OCI-LY3 (cell line): ENCODE results near the gene HS3ST6.

Experiments
- H2AFZ ChIP-seq: fragments of 200-600, 300-600 bp; shearing (Covaris generic); 2 replicates; pipeline ENCODE4 v1.6.0; 2014; ENCODE audit warnings: antibody characterized with exemption, low read depth, low read length
- H3K27ac ChIP-seq: fragments of 200-600, 300-600 bp; sonication (generic); 2 replicates; pipeline ENCODE4 v1.5.1; 2014; ENCODE audit warnings: mild to moderate bottlenecking, low read length, moderate library complexity, mixed read lengths
- H3K27me3 ChIP-seq: fragments of 200-600, 300-600 bp; sonication (generic); 2 replicates; pipeline ENCODE4 v1.6.1; 2014; ENCODE audit warnings: low read depth, low read length, mixed read lengths
- H3K36me3 ChIP-seq: fragments of 200-600, 300-600 bp; sonication (generic); replicated peaks from 2 replicates; pipeline ENCODE3; 2014; ENCODE audit warnings: low read depth, low read length, mixed read lengths
- H3K4me1 ChIP-seq: fragments of 300-600, 200-600 bp; sonication (generic); 2 replicates; pipeline ENCODE4 v1.6.1; 2014; ENCODE audit warnings: low read length, mixed read lengths
- H3K4me2 ChIP-seq: fragments of 200-600, 300-600 bp; sonication (generic); 2 replicates; pipeline ENCODE4 v1.6.1; 2014; ENCODE audit warnings: low read length, mixed read lengths
- H3K4me3 ChIP-seq: fragments of 300-600, 200-600 bp; sonication (generic); 2 replicates; pipeline ENCODE4 v1.5.1; 2014; ENCODE audit warnings: antibody characterized with exemption, mild to moderate bottlenecking, low read length, moderate library complexity
- H3K79me2 ChIP-seq: fragments of 300-600, 200-600 bp; shearing (Covaris generic); 2 replicates; pipeline ENCODE4 v1.6.1; 2014; ENCODE audit warnings: mild to moderate bottlenecking, low read length, mixed read lengths
- H3K9ac ChIP-seq: fragments of 300-600, 200-600 bp; shearing (Covaris generic); 2 replicates; pipeline ENCODE4 v1.6.0; 2014; ENCODE audit warnings: mild to moderate bottlenecking, low read length, moderate library complexity
- H3K9me3 ChIP-seq: fragments of 200-600, 300-600 bp; shearing (Covaris generic); 2 replicates; pipeline ENCODE4 v1.6.1; 2014; ENCODE audit warnings: low read length, mixed read lengths; ENCODE audit not compliant: insufficient read depth
- H4K20me1 ChIP-seq: fragments of 200-600, 300-600 bp; sonication (generic); 2 replicates; pipeline ENCODE4 v1.6.1; 2016; ENCODE audit warnings: low read length, mixed read lengths; ENCODE audit not compliant: insufficient read depth
- EZH2phosphoT487 ChIP-seq: fragments of 200-600 bp; shearing (Covaris generic); IDR thresholded peaks from 2 replicates; pipeline ENCODE4 v1.6.1; 2018; ENCODE audit warnings: antibody characterized with exemption, mixed run types, low read depth
- TF ChIP-seq, protein P1 (sequence below): fragments of 200-600, 300-600 bp; sonication (generic); IDR thresholded peaks from 2 replicates; pipeline ENCODE4 v1.5.1; 2014; ENCODE audit warnings: antibody characterized with exemption, low read length, low read depth

The HS3ST6 gene

DNA sequence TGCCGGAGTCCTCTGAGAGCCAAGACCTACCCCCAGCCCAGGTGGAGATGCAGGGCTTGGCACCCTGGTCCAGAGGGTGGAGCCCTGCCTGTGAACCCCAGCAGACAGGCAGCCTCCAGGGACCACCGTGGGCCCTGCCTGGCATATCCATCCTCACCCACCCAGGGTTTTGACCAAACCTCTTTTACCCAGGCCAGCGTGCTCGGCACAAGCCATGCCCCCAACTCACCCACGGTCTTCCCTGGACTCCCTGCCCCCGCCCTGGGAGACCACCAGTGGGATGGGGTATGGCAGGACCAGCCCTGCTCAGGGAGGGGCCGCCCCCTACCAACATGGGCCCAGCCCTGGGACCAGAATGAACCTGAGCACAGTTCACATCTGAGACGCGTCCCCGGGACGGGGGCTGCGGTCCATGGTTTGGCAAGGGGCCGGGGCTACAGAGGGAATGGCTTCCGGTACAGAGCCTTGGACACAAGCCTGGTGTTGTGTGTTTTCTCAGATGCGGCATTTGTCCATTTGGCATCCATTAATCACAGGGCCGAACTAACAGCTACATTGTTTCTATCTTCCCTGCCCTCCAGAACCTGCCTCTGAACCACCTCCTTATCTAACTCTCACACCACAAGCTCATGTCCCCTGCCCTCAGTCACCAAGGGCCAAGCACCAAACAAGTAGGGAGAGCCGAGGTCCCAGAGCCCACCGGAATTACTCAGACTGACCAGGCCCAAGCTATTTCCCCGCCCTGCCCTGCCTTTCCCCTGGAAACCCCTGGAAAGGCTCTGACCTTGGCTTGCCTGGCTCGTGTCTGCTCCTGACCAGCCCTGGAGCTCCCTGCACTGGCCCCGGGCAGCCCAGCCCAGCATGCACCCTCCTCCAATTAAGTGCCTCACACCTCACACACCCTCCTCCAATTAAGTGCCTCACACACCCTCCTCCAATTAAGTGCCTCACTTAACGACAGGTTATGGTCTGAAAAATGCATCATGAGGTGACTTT lies 14.1 kb downstream of the HS3ST6 start:
- no peaks in the 10 kb centered on the region for H3K4me1 ChIP-seq
- no peak overlapping the region for H3K9ac ChIP-seq
- H4K20me1 ChIP-seq, result no peaks in the 10 kb centered on the region
- H3K4me2 ChIP-seq, result no peak overlapping the region
- TF ChIP-seq, protein P1, sequence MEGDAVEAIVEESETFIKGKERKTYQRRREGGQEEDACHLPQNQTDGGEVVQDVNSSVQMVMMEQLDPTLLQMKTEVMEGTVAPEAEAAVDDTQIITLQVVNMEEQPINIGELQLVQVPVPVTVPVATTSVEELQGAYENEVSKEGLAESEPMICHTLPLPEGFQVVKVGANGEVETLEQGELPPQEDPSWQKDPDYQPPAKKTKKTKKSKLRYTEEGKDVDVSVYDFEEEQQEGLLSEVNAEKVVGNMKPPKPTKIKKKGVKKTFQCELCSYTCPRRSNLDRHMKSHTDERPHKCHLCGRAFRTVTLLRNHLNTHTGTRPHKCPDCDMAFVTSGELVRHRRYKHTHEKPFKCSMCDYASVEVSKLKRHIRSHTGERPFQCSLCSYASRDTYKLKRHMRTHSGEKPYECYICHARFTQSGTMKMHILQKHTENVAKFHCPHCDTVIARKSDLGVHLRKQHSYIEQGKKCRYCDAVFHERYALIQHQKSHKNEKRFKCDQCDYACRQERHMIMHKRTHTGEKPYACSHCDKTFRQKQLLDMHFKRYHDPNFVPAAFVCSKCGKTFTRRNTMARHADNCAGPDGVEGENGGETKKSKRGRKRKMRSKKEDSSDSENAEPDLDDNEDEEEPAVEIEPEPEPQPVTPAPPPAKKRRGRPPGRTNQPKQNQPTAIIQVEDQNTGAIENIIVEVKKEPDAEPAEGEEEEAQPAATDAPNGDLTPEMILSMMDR, result no peak
- no peak for TF ChIP-seq EZH2phosphoT487
- no peaks in the 10 kb centered on the region for H3K79me2 ChIP-seq
- no peaks in the 10 kb centered on the region for H3K9me3 ChIP-seq
- H2AFZ ChIP-seq, result no peak overlapping the region
- no peak overlapping the region for H3K4me3 ChIP-seq
- no peaks in the 10 kb centered on the region for H3K27me3 ChIP-seq
- no peak overlapping the region for H3K27ac ChIP-seq
- no peaks in the 10 kb centered on the region for H3K36me3 ChIP-seq

DNA sequence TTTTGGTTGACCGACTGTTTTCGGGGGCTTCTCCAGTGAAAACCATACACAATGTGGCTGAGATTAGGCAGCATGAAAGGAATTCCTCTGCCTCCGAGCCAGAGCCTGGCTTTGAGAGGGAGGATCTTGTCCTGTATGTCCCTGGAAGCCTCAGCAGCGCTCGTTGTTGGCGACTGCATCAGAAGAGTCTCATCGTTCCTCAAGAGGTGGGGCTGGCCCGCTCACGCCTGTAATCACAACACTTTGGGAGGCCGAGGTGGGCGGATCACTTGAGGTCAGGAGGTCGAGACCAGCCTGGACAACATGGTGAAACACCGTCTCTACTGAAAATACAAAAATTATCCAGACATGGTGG lies 15.0 kb downstream of the HS3ST6 start:
- Histone ChIP-seq H3K4me1 (no peaks in the 10 kb centered on the region), H3K4me2 (no peak overlapping the region), H3K9ac (no peak overlapping the region), H3K27ac (no peak overlapping the region), H2AFZ (no peak overlapping the region), H3K4me3 (no peak overlapping the region), H3K27me3 (no peaks in the 10 kb centered on the region), H3K79me2 (no peaks in the 10 kb centered on the region), H3K36me3 (no peaks in the 10 kb centered on the region), H4K20me1 (no peaks in the 10 kb centered on the region), H3K9me3 (no peaks in the 10 kb centered on the region)
- no peak for TF ChIP-seq EZH2phosphoT487
- TF ChIP-seq, protein P1, result no peak

DNA sequence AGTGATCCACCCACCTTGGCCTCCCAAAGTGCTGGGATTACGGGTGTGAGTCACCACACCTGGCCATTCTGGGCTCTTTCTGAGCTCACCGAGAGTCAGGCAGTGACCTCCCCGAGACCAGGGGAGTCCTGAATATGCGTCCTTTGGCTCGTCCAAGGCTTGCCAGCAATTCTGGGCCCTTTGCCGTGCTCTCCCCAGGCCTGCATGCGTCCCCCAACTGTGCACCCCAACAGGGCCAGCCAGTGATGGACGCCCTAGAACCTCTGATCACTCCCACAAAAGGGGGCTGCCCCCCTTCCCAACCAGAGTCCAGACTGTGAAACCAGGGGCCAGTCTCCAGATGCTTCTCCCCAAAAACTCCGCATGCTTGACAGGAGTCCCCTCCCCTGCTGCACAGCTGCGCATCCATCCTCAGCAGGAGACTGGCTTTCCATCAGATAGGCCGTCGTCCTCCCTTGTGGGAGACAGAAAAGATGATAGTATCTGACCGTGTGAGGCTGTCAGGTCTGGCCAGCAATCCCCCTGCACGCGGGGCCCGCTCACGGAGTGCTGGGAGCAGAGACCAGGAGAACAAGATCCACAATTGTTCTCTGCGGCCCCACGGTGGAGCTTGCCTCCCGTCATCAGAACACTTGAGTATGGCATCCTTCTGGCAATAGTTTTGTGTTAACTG lies 15.5 kb downstream of the HS3ST6 start:
- H3K4me2 ChIP-seq, result no peak overlapping the region
- no peaks in the 10 kb centered on the region for H3K27me3 ChIP-seq
- H3K4me1 ChIP-seq, result no peaks in the 10 kb centered on the region
- no peaks in the 10 kb centered on the region for H3K36me3 ChIP-seq
- TF ChIP-seq, protein P1, result no peak
- no peak for TF ChIP-seq EZH2phosphoT487
- H3K27ac ChIP-seq, result no peak overlapping the region
- no peak overlapping the region for H3K4me3 ChIP-seq
- H2AFZ ChIP-seq, result no peak overlapping the region
- no peak overlapping the region for H3K9ac ChIP-seq
- no peaks in the 10 kb centered on the region for H3K79me2 ChIP-seq
- H4K20me1 ChIP-seq, result no peaks in the 10 kb centered on the region
- no peaks in the 10 kb centered on the region for H3K9me3 ChIP-seq

DNA sequence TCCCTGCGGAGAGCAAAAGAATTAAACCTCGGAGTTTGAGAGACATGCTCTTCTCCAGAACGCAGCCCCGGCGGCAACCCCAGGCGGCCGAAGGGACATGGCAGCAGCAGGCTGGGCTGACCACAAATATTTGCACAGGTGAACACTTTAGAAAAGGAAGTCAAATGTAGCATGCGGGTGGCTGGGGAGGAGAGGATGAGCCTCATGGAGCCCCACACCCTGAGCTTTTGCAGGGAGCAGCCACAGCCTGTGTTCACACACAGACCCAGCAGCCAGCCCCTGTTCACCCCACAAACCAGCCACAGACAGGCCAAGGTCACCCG lies 17.8 kb downstream of the HS3ST6 start:
- Histone ChIP-seq H3K79me2 (no peaks in the 10 kb centered on the region), H3K9me3 (no peaks in the 10 kb centered on the region), H3K4me3 (no peak overlapping the region), H3K36me3 (no peaks in the 10 kb centered on the region), H2AFZ (no peak overlapping the region), H3K27ac (no peak overlapping the region), H3K27me3 (no peaks in the 10 kb centered on the region), H4K20me1 (no peaks in the 10 kb centered on the region), H3K4me2 (no peak overlapping the region), H3K9ac (no peak overlapping the region), H3K4me1 (no peaks in the 10 kb centered on the region)
- TF ChIP-seq, protein P1, result no peak
- no peak for TF ChIP-seq EZH2phosphoT487
